Measurements from ENCODE around the gene KCTD11. TPM values are rescaled to one million over a fixed set of nuclear protein-coding genes. Genes with fewer than 3 reads are reported as not detected.

KCTD11 gene
- total RNA-seq, 2 experiments from 2014 or later = 11.2 to 12.5 TPM

DNA sequence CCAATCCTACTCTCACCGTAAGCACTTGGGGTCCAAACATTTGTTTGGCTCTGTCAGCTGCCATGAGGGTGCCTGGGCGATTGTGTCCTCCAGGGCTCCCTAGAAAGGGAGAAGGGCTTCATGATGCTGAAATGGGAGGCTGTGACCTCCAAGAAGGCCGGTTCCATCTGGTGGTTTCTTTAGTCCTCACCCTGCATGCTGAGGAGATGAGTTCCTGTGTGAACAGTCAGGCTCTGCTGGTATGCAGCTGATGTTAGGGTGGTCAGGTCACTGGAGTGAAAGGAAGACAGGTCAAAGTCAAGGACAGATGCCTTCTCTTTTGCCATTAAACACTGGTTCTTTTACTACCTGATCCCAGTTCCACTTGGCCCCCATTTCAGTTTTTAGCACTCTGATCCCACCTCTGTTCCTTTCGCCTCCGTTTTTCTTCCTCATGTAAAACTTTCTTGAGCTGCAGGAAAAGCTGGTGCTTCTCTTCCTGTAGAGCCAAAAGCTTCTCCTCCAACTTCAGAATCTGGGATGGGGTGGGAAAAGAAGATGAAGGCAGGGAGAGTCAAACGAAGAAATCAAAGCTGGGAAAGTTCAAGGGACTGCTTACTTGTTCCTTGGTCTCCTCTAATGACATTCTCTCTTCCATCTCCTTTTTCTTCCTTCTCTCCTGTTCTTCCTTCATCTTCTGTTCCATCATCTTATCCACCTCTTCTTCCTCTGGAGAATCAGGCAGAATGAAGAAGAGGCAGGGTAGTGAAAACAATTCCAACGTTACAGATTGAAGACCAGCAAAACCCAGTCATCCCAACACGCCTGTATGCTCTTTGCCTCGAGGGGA is 37.9 kb upstream of the KCTD11 start:
- H3K9me3 Mint-ChIP-seq = no peaks in the 10 kb centered on the region
- peaks cover 63% of the 10 kb centered on the region for H3K36me3 Mint-ChIP-seq (ENCODE audit: low read depth)
- ChIA-PET CTCF (interaction anchor here (0.9 to 2.2 kb wide), 5 partner anchors 8 to 247 kb away, joined by 3 to 11 read pairs (median 4); no protein-coding TSS in a partner anchor), POLR2A (interaction anchor here (1.3 kb wide), 1 partner anchor 15 kb away, joined by 6 read pairs; the partner anchor contains the start of gene NEURL4)
- H3K27ac Mint-ChIP-seq = peak overlapping the region; percentile 84
- no peak for DNase-seq
- H3K4me1 Mint-ChIP-seq = peaks cover 56% of the 10 kb centered on the region
- peak overlapping the region; percentile 83 for H3K4me3 Mint-ChIP-seq
- H3K27me3 Mint-ChIP-seq = no peaks in the 10 kb centered on the region

DNA sequence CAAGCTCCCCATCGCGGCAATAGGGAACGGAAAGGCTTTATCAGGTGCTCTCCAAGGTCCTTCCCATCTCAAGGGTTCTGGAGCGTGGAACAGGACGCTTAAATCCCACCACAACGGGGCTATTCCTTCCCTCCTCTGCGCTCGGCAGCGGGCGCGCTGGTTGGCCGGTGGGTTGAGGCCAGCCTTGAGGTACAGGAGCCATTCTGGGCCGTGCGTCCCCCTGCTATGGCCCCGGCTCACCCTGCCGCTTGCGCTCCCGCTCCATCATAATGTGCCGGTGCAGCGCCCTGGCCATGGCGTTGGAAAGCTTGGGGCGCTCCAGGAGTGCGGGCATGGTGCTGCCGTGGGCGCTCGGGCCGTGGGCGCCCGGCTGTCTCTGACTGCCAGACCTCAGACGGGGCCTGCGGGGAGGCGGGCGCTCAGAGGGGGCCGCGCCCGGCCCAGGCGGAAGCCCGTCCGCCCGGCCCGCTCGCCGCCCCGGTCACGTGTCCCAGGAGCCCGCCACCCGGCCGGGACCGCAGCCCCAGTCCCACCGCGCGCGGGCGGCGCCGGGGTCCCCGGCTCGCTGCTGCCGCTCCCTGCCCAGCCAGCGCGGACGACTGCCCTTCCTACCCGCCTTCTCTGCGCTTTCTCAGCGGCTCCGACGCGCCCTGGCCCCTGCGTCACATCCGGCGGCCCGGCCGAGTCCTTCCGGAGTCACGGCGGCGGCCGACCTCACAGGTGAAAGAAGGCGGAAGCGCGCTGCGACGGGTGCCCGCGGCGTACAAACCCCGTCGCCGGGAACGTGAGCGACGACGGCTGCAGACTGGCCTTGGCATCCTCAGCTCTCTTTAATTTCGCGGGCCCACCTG is 37.0 kb upstream of the KCTD11 start, which contains the start of gene GPS2:
TSS of gene GPS2 (minus strand) at position 642 of the 851 bp plus-strand sequence. CDS start at position 334, 308 bp downstream.
- Mint-ChIP-seq H3K36me3 (ENCODE audit: low read depth) (peaks cover 54% of the 10 kb centered on the region), H3K9me3 (no peaks in the 10 kb centered on the region), H3K4me3 (peak within 1 kb of the TSS; percentile 90), H3K27ac (peak within 1 kb of the TSS; percentile 94), H3K4me1 (peaks cover 48% of the 10 kb centered on the region), H3K27me3 (no peaks in the 10 kb centered on the region)
- ChIA-PET CTCF (interaction anchor here (1.0 to 2.2 kb wide), 3 partner anchors 10 to 246 kb away, joined by 3 to 11 read pairs (median 4); no protein-coding TSS in a partner anchor), POLR2A (interaction anchor here (0.6 to 1.3 kb wide), 2 partner anchors 14 to 32 kb away, joined by 3 to 6 read pairs; partner anchors contain the start of gene NEURL4)
- DNase-seq = peak; percentile 94

DNA sequence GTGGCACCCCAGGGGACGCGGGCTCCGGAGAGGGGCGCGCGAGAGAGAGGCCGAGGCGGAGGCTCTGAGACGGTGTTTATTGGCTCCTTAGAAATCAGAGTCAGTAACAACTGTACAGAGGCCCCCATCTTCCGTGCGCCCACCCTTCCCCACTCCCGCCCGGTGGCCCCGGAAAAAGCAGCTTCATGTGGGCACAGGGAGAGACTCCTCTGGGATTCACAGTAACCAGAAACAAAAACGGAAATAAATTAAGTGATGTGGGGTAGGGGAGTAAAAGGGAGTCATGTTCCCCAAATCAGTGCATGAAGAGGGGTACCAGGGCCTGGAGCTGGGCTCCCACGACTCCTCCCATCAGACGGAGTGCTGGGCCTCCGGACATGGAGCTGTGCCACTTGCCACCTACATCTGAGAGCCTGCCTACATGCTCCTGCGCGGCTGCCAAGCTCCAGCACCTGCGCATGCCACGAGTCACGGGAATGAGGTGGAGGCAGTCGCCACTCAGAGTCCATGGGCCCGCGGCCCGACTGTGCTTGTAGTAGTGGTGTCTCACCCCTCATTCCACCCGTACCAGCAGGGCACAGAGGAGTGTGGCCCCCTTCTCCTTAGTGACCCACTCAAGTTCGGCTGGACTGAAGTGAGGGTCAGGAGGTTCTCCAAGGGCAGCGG is 36.3 kb upstream of the KCTD11 start:
- H3K27me3 Mint-ChIP-seq = no peaks in the 10 kb centered on the region
- H3K36me3 Mint-ChIP-seq (ENCODE audit: low read depth) = peaks cover 47% of the 10 kb centered on the region

DNA sequence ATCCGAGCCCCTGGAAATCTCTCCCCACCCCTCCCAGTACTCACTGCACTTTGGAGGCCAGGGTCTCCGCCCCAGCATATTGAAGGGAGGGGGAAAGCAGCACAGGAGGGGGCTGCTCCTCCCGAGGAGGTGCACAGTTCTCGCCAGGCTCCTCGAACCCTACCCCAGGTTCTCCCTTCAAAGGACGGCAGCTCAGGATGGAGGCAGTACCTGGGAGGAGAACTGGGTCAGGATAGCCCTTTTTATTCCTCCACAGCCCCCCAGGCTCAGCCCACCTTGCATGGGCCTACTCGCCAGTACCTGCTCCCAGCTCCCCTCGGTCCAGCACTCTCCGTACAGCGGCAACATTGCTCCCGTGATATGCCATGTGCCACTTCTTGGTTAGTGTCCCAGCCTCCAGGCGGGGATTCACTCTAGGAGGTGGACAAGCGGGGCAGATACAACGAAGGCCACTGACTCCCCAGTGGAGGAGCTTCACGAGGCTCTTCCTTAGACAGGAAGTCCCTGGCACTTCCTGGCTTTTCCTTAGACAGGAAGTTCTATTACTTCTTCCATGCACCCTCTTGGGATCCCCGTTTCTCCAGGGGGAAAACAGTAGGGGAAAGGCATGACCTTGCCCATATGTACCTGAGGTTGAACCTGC is 34.7 kb upstream of the KCTD11 start:
- CTCF ChIA-PET = interaction anchor here (0.7 to 1.7 kb wide), 4 partner anchors 12 to 119 kb away, joined by 3 to 4 read pairs (median 4); partner anchors contain the start of genes ACAP1 and SLC2A4
- DNase-seq = no peak
- Mint-ChIP-seq H3K27me3 (no peaks in the 10 kb centered on the region), H3K36me3 (ENCODE audit: low read depth) (peaks cover 48% of the 10 kb centered on the region), H3K4me1 (peaks cover 30% of the 10 kb centered on the region), H3K27ac (peak overlapping the region; percentile 28), H3K9me3 (no peaks in the 10 kb centered on the region), H3K4me3 (no peak overlapping the region)
- POLR2A ChIA-PET = no interaction called here

More for the DNA sequence above, 36.3 kb upstream of the KCTD11 start:
- ChIA-PET POLR2A (interaction anchor here (0.6 kb wide), 1 partner anchor 31 kb away, joined by 3 read pairs; no protein-coding TSS in a partner anchor), CTCF (interaction anchor here (1.6 to 2.2 kb wide), 2 partner anchors 10 to 22 kb away, joined by 4 to 11 read pairs; no protein-coding TSS in a partner anchor)
- Mint-ChIP-seq H3K9me3 (no peaks in the 10 kb centered on the region), H3K4me1 (peaks cover 40% of the 10 kb centered on the region), H3K4me3 (peak overlapping the region; percentile 90), H3K27ac (peak overlapping the region; percentile 94)
- no peak for DNase-seq

DNA sequence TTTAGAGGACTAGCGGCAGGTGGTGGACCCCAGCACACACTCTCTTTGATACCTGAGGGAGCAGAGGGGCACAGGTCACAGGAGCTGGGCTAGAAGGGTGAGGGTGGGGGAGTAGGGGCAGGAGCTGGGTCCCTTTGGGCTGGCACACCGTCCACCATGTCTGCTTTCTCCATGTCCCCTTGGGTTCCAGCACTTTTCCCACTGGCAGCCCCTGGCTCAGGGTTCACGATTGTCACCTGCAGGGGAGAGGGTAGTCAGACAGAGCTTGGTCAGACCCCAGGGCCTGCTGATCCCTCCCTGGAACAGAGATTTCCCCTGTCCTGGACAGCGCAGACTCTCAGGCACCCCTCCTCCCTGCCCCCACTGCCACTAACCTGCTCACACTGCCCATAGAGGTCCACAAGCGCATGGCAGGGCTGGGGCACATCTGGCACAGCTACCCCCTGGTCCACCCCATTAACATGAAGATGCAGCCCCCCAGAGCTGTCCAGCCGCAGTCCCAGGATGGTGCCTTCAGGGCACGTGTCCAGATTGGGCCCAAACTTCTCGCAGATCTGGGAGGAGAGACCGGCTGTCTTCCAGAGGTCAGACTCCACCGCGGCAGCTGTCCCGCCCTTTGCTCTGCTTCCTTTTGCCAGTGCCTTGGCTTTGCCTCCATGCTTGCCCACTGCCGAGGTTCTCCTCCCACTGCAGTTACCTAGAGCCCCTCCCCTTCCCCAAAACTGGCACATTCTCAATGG is 33.7 kb upstream of the KCTD11 start:
- H3K4me1 Mint-ChIP-seq = peaks cover 20% of the 10 kb centered on the region
- H3K27me3 Mint-ChIP-seq = no peaks in the 10 kb centered on the region
- no peak overlapping the region for H3K27ac Mint-ChIP-seq
- peaks cover 40% of the 10 kb centered on the region for H3K36me3 Mint-ChIP-seq (ENCODE audit: low read depth)
- POLR2A ChIA-PET = no interaction called here
- DNase-seq = no peak
- no peaks in the 10 kb centered on the region for H3K9me3 Mint-ChIP-seq
- H3K4me3 Mint-ChIP-seq = no peak overlapping the region
- CTCF ChIA-PET = interaction anchor here (0.7 to 1.7 kb wide), 5 partner anchors 9 to 117 kb away, joined by 3 to 4 read pairs (median 3); partner anchors contain the start of genes ACAP1, NEURL4 and SLC2A4

DNA sequence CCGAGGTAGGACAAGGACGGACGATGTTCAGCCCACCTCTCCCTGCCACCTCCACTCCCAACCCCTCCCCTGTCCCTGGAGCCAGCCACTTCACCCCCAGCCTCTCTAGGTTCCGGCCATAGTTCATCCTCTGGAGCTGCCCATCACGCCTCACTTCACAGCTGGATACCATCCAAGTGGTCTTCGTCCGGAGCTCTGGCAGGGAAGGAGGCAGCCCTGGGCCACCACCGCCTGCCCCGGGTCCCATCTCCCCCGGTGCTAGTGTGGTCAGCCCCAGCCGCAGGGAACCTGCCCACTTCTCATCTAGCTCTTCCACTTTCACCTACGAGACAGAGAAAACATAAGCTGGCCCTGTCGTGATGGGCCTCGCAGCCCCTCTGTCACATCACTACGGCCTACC is 30.5 kb upstream of the KCTD11 start:
- H3K36me3 Mint-ChIP-seq (ENCODE audit: low read depth) = peaks cover 30% of the 10 kb centered on the region
- no peak for DNase-seq
- H3K9me3 Mint-ChIP-seq = no peaks in the 10 kb centered on the region
- H3K27ac Mint-ChIP-seq = no peak overlapping the region
- POLR2A ChIA-PET = interaction anchor here (1.1 kb wide), 1 partner anchor 8 kb away, joined by 3 read pairs; the partner anchor contains the start of gene NEURL4
- no peak overlapping the region for H3K4me3 Mint-ChIP-seq
- H3K4me1 Mint-ChIP-seq = peaks cover 9% of the 10 kb centered on the region
- CTCF ChIA-PET = interaction anchor here (0.9 to 1.6 kb wide), 7 partner anchors 8 to 236 kb away, joined by 3 to 12 read pairs (median 3); partner anchors contain the start of genes ACAP1 and TNFSF13
- H3K27me3 Mint-ChIP-seq = no peaks in the 10 kb centered on the region

DNA sequence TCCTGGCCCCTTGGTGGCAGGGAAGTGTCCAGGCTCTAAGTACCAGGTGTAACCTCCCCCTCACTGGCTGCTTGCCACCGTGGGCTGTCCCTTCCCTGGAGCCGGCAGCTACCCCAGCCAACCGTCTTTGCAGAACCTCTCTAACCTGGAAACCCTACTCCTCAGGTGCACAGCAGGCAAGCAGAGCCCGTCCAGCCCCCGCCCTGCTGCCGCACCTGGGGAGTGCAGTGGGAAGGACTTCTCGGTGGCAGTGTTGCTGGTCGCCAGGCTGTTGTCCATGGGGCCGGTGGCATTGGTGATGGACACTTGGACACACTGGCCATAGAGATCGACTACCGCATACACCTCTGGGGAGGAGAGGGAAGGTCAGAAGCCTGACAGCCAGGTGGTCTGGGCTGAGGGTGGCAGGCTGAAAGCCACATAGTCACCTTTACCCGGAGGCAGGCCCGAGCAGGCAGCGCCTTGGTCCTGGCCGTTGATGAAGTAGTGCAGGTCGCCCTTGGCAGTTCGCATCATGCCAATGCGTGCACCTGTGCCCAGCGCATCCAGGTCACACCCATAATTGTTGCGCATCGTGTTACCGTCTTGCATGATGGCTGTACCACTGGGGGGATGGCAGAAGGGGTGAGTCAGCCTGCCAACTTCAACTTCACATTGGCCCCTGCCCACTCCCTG is 29.3 kb upstream of the KCTD11 start:
- H3K36me3 Mint-ChIP-seq (ENCODE audit: low read depth) = peaks cover 34% of the 10 kb centered on the region
- H3K27me3 Mint-ChIP-seq = no peaks in the 10 kb centered on the region
- peaks cover 18% of the 10 kb centered on the region for H3K4me1 Mint-ChIP-seq
- no peak for DNase-seq
- H3K9me3 Mint-ChIP-seq = no peaks in the 10 kb centered on the region
- ChIA-PET CTCF (interaction anchor here (0.7 to 1.7 kb wide), 7 partner anchors 9 to 235 kb away, joined by 3 to 12 read pairs (median 4); partner anchors contain the start of genes ACAP1 and TNFSF13), POLR2A (no interaction called here)
- no peak overlapping the region for H3K27ac Mint-ChIP-seq
- no peak overlapping the region for H3K4me3 Mint-ChIP-seq

DNA sequence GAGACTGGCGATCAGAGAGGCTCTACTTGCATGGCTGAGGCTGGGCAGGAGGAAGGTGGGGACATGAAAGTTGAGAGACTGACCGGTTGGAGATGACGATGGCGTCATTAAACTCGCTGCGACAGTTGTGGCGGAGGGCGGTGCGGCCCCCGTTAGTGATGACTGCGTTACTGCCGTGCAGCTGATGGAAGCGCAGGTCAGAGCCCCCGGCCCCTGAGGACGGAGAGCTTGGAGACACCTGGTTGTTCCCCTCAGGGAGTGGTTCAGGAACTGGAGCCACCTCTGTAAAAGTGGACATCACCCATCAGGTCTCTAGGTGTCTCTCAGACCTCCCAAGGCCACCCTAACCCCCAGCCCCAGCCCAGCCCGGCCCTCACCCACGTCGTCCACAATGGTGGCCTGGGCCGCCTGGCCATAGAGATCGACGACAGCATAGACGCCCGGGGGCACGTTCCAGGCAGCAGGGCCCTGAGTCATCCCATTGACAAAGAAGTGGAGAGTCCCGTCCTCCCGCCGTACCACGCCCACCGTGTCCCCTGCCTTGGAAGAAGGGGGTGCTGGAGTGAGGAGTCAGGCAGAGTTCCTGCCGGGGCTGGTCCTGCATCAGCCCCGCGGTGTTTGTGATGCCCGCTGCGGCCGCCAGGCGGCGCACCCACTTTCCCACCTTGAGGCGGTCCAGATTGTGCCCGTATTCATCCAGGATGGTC is 28.1 kb upstream of the KCTD11 start:
- ChIA-PET CTCF (interaction anchor here (0.7 to 2.1 kb wide), 4 partner anchors 9 to 138 kb away, joined by 3 to 11 read pairs (median 6); partner anchors contain the start of gene GPS2), POLR2A (no interaction called here)
- Mint-ChIP-seq H3K27me3 (no peaks in the 10 kb centered on the region), H3K4me1 (peaks cover 30% of the 10 kb centered on the region), H3K9me3 (no peaks in the 10 kb centered on the region), H3K27ac (no peak overlapping the region), H3K4me3 (no peak overlapping the region), H3K36me3 (ENCODE audit: low read depth) (peaks cover 28% of the 10 kb centered on the region)
- DNase-seq = peak; percentile 71

DNA sequence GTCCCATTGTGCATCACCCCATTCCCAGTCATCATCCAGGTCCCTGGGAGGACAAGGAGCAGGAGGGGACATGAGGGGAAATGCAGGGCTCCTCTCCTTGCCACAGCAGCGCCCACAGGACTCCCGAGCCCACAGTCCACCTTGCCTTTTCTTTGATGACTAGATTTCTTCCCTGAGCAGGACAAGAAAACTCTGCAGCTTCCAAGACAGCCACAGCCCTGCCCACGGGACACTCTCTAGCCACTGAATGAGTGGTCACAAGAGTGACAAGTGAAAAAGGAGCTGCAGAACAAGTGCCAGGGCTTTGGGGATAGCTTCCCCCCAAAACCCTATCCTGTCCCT is 27.6 kb upstream of the KCTD11 start:
- DNase-seq = no peak
- no peak overlapping the region for H3K27ac Mint-ChIP-seq
- H3K36me3 Mint-ChIP-seq (ENCODE audit: low read depth) = peaks cover 28% of the 10 kb centered on the region
- H3K4me3 Mint-ChIP-seq = no peak overlapping the region
- ChIA-PET CTCF (interaction anchor here (0.8 to 2.1 kb wide), 3 partner anchors 9 to 65 kb away, joined by 4 to 11 read pairs (median 5); partner anchors contain the start of gene GPS2), POLR2A (no interaction called here)
- peaks cover 31% of the 10 kb centered on the region for H3K4me1 Mint-ChIP-seq
- H3K9me3 Mint-ChIP-seq = no peaks in the 10 kb centered on the region
- no peaks in the 10 kb centered on the region for H3K27me3 Mint-ChIP-seq

DNA sequence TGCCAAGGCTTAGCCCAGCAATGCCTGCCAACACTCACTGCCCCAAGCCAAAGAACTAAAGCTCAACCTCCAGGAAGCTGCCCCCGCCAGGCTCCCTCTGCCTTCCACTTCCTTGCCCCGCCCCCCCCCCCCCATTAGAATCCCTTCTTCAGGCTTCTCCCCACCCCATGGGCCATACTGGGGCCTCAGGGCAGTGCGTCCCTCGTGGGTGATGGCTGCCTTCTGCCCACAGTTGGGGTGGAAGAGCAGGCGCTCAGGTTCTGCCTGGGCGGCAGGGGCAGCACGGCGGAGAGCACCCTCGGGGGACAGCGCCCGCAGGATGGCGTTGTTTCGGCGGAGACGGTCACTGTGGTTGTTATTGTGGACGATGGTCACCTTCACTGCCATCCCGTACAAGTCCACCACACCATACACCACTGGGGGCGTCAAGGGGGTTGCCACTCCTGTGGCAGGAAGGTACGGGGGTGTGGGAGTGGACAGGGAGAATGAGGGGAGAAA is 26.9 kb upstream of the KCTD11 start:
- ChIA-PET CTCF (interaction anchor here (0.8 to 2.1 kb wide), 3 partner anchors 10 to 65 kb away, joined by 4 to 11 read pairs (median 5); partner anchors contain the start of gene GPS2), POLR2A (no interaction called here)
- Mint-ChIP-seq H3K27ac (no peak overlapping the region), H3K4me1 (peaks cover 38% of the 10 kb centered on the region), H3K36me3 (ENCODE audit: low read depth) (peaks cover 28% of the 10 kb centered on the region), H3K9me3 (no peaks in the 10 kb centered on the region), H3K27me3 (no peaks in the 10 kb centered on the region), H3K4me3 (no peak overlapping the region)
- no peak for DNase-seq

All from activated CD4-positive, alpha-beta T cell treated with anti-CD3 and anti-CD28 coated beads, Interleukin-2, amount 10 ng/mL, durations not matched to agents 7 days and 5 days (primary cell).